ENCODE measurements around the gene LRRC4B.

LRRC4B gene

GRCh38 chr19:50522881-50523280 is 45.4 kb downstream of the LRRC4B start:
- no peak for DNase-seq (ENCODE audit: low spot score)

GRCh38 chr19:50520822-50521465 is 47.3 kb downstream of the LRRC4B start:
- no peak for DNase-seq (ENCODE audit: low spot score)

GRCh38 chr19:50519006-50519575 is 49.1 kb downstream of the LRRC4B start:
- DNase-seq (ENCODE audit: low spot score) = no peak

DNA sequence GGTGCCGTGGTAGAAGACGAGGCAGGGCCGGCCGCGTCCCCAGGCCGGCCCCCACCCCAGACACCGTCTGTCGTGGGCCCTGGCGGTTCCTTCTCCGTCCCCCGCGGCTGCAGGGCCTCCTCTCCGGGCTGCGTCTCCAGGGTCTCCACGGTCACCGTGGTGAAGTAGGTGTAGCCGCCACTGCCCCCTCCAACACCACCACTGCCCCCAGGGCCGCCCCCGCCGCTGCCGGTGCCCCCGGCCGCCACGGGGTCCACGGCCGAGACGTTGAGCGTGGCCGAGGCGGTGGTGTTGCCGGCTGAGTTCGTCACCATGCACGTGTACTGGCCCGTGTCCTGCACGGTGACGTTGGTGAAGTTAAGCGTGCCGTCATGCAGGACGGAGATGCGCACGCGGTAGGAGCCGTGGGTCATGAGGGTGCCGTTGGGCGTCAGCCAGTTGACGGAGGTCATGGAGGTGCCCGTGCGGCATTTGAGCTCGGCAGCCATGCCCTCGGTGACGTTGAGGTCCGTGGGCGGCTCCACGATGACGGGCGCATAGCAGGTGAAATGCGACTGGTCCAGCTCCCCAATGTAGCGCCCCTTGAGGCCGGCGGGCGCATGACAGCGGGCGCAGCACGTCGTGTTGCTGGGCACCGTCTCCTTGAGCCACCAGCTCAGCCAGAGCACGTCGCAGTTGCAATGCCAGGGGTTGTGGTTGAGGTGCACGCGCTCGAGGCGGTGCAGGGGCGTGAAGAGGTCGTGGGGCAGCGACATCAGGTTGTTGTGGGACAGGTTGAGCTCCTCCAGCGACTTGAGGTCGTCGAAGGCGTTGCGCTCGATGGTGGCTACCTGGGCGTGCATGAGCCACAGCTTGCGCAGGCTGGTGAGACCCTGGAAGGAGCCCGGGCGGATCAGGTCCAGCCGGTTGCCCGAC is 49.9 kb downstream of the LRRC4B start:
- DNase-seq (ENCODE audit: low spot score) = peak; percentile 71

GRCh38 chr19:50517704-50518075 is 50.5 kb downstream of the LRRC4B start:
- DNase-seq (ENCODE audit: low spot score) = no peak

- no peak for DNase-seq (ENCODE audit: low spot score)
These were observed 51.1 kb downstream of the LRRC4B start for GRCh38 chr19:50516964-50517703.

- no peak for DNase-seq (ENCODE audit: low spot score)
These were observed 51.8 kb downstream of the LRRC4B start for GRCh38 chr19:50516456-50516855.

DNA sequence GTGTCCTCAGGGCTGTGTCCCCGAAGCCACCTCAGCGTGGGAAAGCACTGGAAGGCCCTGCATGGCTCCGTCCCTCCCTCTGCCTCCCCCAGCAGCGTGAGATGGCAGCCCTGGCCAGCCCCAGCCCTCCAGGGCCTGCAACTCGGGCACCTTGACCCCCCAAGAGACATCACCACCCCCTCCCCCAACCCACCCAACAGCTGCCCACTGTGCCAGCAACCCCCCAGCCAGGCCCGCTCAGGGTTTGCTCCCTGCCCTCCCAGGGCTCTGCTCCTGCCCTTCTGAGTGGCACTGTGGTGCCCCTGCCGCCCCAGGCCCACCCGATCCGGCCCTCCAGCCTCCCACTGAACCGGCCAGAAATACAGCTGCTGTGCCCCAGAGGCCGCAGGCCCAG is 53.1 kb downstream of the LRRC4B start:
- DNase-seq (ENCODE audit: low spot score) = no peak

- no peak for DNase-seq (ENCODE audit: low spot score)
These were observed 53.7 kb downstream of the LRRC4B start for GRCh38 chr19:50514346-50515167.

DNA sequence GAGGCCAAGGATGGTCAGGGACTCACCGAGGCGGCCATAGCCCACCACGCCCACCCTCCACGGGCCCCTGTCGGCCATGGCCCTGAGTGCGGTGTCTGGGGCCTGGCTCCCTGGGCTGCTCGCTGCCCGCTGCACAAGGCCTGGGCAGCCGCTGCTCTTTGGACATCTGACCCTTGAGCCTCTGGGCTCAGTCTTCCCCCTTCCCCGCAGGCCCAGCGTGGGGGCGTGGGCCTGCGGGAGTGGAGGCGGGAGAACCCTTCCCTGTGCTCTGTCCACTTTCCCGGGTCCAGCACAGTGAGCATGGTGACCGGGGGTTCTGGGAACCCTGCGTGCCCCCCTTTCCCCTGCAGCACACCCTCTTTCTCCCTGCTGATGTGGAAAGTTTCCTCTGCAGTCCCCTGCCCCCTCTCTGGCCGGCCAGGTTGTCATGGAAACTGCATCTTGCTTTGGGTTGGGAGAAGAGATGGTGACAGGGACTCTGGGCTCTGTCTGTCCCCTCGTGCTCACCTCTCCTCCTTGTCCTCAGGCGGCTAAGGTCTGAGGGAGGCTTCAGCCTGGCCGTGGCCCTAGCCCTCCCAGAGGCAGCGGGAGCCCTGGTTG is 54.4 kb downstream of the LRRC4B start, which contains the start of gene ASPDH:
ASPDH (minus strand) TSS at position 168 of the 600 bp plus-strand sequence; CDS start at position 78, 90 bp downstream.
- DNase-seq (ENCODE audit: low spot score) = no peak

DNA sequence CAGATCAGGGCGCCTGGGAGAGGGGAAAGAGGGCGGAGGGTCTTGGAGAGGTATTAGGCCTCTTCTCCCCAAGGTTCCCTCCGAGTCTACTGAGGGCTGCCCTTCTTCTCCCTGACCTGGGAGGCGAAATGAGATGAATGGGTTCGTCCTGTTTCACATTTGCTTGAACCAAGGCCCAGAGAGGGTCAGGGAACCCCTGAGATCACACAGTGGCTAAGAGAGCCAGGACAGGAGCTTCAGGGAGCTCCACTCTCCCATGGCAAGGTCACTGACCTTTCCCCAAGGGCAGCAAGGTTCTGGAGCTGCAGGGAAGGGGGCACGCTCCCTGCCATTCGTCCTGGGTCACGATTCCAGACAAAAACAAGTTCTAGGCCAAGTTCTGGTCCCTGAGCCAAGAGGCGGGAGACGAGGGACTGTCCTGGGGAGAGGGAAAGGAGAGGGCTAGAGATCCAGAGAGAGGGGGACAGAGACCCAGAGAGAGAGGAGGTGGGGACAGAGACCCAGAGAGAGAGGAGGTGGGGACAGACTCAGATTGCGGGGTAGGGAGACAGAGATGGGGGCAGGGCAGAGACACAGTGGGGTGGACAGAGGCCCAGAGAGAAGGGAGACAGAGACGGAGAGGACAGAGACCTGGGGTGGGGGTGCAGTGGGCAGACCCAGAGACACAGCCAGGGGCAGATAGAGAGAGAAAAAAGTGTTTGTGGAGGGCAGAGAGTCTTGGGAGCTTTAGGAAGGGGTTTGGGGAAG is 55.1 kb downstream of the LRRC4B start:
- DNase-seq (ENCODE audit: low spot score) = no peak

GRCh38 chr19:50512112-50512998 is 55.9 kb downstream of the LRRC4B start:
- DNase-seq (ENCODE audit: low spot score) = no peak

GRCh38 chr19:50511069-50511822 is 57.0 kb downstream of the LRRC4B start, which contains the start of gene JOSD2:
JOSD2 (minus strand) TSS chr19:50511191; CDS start chr19:50510431, 760 bp downstream.
- DNase-seq (ENCODE audit: low spot score) = peak; percentile 96

GRCh38 chr19:50510700-50511068 is 57.6 kb downstream of the LRRC4B start:
- DNase-seq (ENCODE audit: low spot score) = peak; percentile 77

- no peak for DNase-seq (ENCODE audit: low spot score)
These were observed 58.0 kb downstream of the LRRC4B start for GRCh38 chr19:50510121-50510670.

DNA sequence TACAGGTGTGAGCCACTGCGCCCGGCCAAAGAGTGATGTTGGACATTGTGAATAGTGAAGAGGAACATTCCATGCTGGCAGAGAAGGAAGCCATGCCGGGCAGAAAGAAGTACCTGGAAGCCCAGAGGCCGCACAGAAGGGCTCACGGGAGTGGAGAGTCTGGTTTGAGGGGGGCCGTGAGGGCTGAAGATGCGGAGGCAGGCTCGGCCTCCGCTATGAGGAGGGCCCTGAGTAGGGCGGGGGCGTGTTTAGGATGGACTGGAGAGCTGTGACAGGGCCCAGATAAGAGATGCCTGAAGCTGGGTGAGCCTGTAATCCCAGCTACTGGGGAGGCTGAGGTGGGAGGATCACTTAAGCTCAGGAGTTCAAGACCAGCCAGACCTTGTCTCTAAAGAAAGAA is 58.9 kb downstream of the LRRC4B start:
- DNase-seq (ENCODE audit: low spot score) = no peak

DNA sequence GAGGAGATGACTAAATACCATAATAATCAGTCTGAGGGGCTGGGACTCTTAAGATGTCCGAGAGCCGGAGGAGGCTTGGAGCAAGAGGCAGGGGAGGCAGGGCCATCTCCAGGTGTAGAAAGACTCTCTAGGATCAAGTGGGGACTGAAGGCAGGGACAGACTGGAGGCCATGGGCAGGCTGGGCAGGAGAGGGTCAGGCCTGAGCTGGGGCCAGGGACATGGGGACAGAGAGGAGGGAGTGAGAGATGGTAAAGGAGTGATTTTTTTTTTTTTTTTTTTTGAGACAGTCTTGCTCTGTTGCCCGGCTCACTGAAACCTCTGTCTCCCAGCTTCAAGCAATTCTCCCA is 59.4 kb downstream of the LRRC4B start:
- no peak for DNase-seq (ENCODE audit: low spot score)

- DNase-seq (ENCODE audit: low spot score) = no peak
These were observed 60.9 kb downstream of the LRRC4B start for GRCh38 chr19:50507376-50507775.
